Endodermal cell (in vitro differentiated cells): ENCODE measurements around the gene NCR3LG1. TPM values are rescaled to one million over a fixed set of nuclear protein-coding genes. Genes with fewer than 3 reads are reported as not detected.

ENCODE experiments used
- DNase-seq: peaks from one replicate; pipeline ENCODE4 v3.0.0-alpha.2; 2017
- H3K27ac ChIP-seq: 2 replicates; pipeline ENCODE4 v1.5.1; 2013; ENCODE audit warnings: mild to moderate bottlenecking, low read depth, low read length, moderate library complexity
- H3K27me3 ChIP-seq: 2 replicates; pipeline ENCODE4 v1.6.1; 2013; ENCODE audit warnings: mild to moderate bottlenecking, low read length, moderate library complexity; ENCODE audit not compliant: insufficient read depth, control insufficient read depth, poor library complexity, severe bottlenecking
- H3K36me3 ChIP-seq: 2 replicates; pipeline ENCODE4 v1.7.0; 2013; ENCODE audit warnings: mild to moderate bottlenecking, low read length, moderate library complexity; ENCODE audit not compliant: control insufficient read depth, insufficient read depth
- H3K4me1 ChIP-seq: one replicate; pipeline ENCODE4 v1.7.0; 2013; ENCODE audit warnings: low read length; ENCODE audit not compliant: control insufficient read depth, insufficient read depth
- H3K4me3 ChIP-seq: 2 replicates; pipeline ENCODE4 v1.5.1; 2013; ENCODE audit warnings: mild to moderate bottlenecking, low read length, moderate library complexity
- H3K9ac ChIP-seq: 2 replicates; pipeline ENCODE4 v1.6.1; 2013; ENCODE audit warnings: mild to moderate bottlenecking, low read length, moderate library complexity; ENCODE audit not compliant: poor library complexity, severe bottlenecking; ENCODE audit errors: extremely low read depth
- H3K9me3 ChIP-seq: 2 replicates; pipeline ENCODE4 v1.6.1; 2013; ENCODE audit warnings: mild to moderate bottlenecking, low read length, moderate library complexity; ENCODE audit not compliant: control insufficient read depth
- H3K27ac Mint-ChIP-seq: 2 replicates; pipeline ENCODE4 v1.8.0; 2020; ENCODE audit warnings: mixed read lengths
- H3K27me3 Mint-ChIP-seq: 2 replicates; pipeline ENCODE4 v1.8.0; 2021; ENCODE audit warnings: mild to moderate bottlenecking, mixed read lengths; ENCODE audit not compliant: insufficient read depth
- H3K36me3 Mint-ChIP-seq: 2 replicates; pipeline ENCODE4 v1.8.0; 2020; ENCODE audit warnings: low read depth, mixed read lengths
- H3K4me1 Mint-ChIP-seq: 2 replicates; pipeline ENCODE4 v1.8.0; 2020; ENCODE audit warnings: mixed read lengths
- H3K4me3 Mint-ChIP-seq: 2 replicates; pipeline ENCODE4 v1.8.0; 2020; ENCODE audit warnings: mild to moderate bottlenecking, moderate library complexity, mixed read lengths
- H3K9me3 Mint-ChIP-seq: 2 replicates; pipeline ENCODE4 v1.8.0; 2020; ENCODE audit warnings: mild to moderate bottlenecking, mixed read lengths
- CTCF ChIP-seq: fragments of 200-600 bp; sonication (generic); conservative IDR thresholded peaks from 2 replicates; pipeline ENCODE4 v1.5.0; 2021; ENCODE audit warnings: antibody characterized with exemption, mild to moderate bottlenecking
- WGBS, 2 experiments: methylation state at CpG; one replicate each; pipeline versions ENCODE4 v1.1.5 to v1.1.7; 2013; ENCODE audit warnings: missing lambda C conversion rate in 2 of 2, mixed read lengths in 1 of 2; ENCODE audit not compliant: insufficient coverage in 1 of 2, insufficient read length in 1 of 2; 5-methylcytosine and 5-hydroxymethylcytosine counted together
- total RNA-seq, 2 donors: library from RNA; stranded (reverse); fragmentation: NEBNext Ultra II Directional in 1 of 2; extraction: Animal tissue kit (Norgen Biotek cat#: 25700) in 1 of 2; gene quantifications; 2 replicates in 1 of 2; 3 replicates in 1 of 2; pipeline ENCODE4 v1.2.1, GENCODE V29; 2021

NCR3LG1 gene
- total RNA-seq, 2 donors from 2014 or later: 0.31 to 0.62 TPM

GRCh38 chr11:17396598-17397310 lies 45.2 kb downstream of the NCR3LG1 start:
- H3K4me3 ChIP-seq: no peak overlapping the region
- H3K9me3 ChIP-seq: no peaks in the 10 kb centered on the region
- Mint-ChIP-seq H3K4me1 (peaks cover 2% of the 10 kb centered on the region), H3K36me3 (no peaks in the 10 kb centered on the region), H3K4me3 (no peak overlapping the region), H3K27ac (no peak overlapping the region), H3K9me3 (no peaks in the 10 kb centered on the region), H3K27me3 (peaks cover 21% of the 10 kb centered on the region)
- no peaks in the 10 kb centered on the region for H3K36me3 ChIP-seq
- peaks cover 4% of the 10 kb centered on the region for H3K27me3 ChIP-seq
- H3K27ac ChIP-seq: no peak overlapping the region
- no peak for DNase-seq
- 94% methylated on average over 10 to 22 of the region's 22 CpGs for WGBS, 2 experiments
- no peak for TF ChIP-seq CTCF
- H3K4me1 ChIP-seq: no peaks in the 10 kb centered on the region
- H3K9ac ChIP-seq: no peak overlapping the region

- Histone ChIP-seq H3K9ac (no peak overlapping the region), H3K4me3 (no peak overlapping the region), H3K27ac (no peak overlapping the region), H3K9me3 (no peaks in the 10 kb centered on the region), H3K27me3 (no peaks in the 10 kb centered on the region), H3K36me3 (no peaks in the 10 kb centered on the region), H3K4me1 (no peaks in the 10 kb centered on the region)
- peaks cover 2% of the 10 kb centered on the region for H3K4me1 Mint-ChIP-seq
- no peak overlapping the region for H3K27ac Mint-ChIP-seq
- WGBS, 2 experiments: 93 to 97% methylated on average over 8 to 14 of the region's 14 CpGs
- H3K4me3 Mint-ChIP-seq: no peak overlapping the region
- TF ChIP-seq CTCF: no peak
- no peak for DNase-seq
- no peaks in the 10 kb centered on the region for H3K36me3 Mint-ChIP-seq
- no peaks in the 10 kb centered on the region for H3K9me3 Mint-ChIP-seq
- H3K27me3 Mint-ChIP-seq: peaks cover 17% of the 10 kb centered on the region
These were observed 45.9 kb downstream of the NCR3LG1 start for GRCh38 chr11:17397311-17398002.

DNA sequence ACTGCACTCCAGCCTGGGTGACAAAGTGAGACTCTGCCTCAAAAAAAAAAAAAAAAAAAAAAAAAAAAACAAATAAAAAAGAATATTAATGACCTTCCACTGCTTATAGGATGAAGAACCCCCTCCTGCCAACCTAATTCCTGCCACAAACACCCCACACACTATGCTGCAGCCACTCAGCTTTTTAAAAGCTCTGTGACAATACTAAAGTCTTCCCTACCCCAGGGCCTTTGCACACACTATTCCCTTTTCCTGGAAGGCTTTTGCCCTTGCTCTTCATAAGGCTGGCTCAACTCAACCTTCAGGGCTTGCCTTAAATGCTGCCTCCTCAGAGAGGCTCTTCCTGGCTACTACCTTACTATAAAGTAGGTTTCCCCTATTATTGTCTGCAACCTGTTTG lies 47.6 kb downstream of the NCR3LG1 start:
- Mint-ChIP-seq H3K27ac (no peak overlapping the region), H3K27me3 (peaks cover 15% of the 10 kb centered on the region), H3K9me3 (no peaks in the 10 kb centered on the region), H3K4me3 (no peak overlapping the region), H3K36me3 (no peaks in the 10 kb centered on the region), H3K4me1 (peaks cover 2% of the 10 kb centered on the region)
- Histone ChIP-seq H3K36me3 (no peaks in the 10 kb centered on the region), H3K27ac (no peak overlapping the region), H3K9me3 (no peaks in the 10 kb centered on the region), H3K9ac (no peak overlapping the region), H3K27me3 (no peaks in the 10 kb centered on the region), H3K4me3 (no peak overlapping the region), H3K4me1 (no peaks in the 10 kb centered on the region)
- DNase-seq: no peak
- no peak for TF ChIP-seq CTCF
